Activated CD4-positive, alpha-beta T cell treated with anti-CD3 and anti-CD28 coated beads for 4 hours (primary cell): ENCODE measurements around the gene SLC1A3.

Experiments used
- DNase-seq, 2 donors: peaks; one replicate each; pipeline ENCODE4 v3.0.0-alpha.2; 2020

SLC1A3 gene

DNA sequence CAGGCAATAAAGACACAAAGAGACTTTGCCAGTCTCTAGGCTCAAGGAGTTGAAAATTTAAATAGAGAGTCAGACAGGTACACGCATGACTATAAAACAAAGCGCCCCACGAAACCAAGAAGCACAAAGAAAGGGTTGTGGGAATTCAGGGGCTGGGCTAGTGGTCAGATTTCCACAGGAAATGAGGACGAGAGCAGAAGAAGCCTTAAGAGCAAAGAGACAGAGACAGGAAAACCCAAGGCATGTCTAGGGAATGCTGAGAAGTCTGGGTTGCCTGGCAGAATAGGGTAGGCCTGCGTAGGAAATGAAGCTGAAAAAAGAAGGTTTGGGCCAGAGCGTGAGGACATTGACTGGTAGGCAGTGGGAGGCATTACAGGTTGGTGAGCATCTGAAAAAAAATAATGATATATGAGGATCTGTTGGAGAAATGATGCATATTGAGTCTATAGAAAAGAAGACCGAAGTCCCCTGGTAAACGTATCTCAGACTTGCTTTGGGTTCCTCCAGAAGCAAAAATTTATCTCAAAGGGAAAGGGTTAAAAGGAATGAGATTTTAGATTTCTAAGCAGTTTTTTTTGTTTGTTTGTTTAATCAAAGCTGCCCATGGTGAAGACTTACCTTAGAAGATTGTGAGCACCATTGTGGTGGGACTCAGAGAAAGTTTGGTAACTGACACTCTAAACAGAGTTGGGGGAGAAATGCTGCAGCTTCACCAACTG is 51.8 kb downstream of the SLC1A3 start:
- DNase-seq: no peak

DNA sequence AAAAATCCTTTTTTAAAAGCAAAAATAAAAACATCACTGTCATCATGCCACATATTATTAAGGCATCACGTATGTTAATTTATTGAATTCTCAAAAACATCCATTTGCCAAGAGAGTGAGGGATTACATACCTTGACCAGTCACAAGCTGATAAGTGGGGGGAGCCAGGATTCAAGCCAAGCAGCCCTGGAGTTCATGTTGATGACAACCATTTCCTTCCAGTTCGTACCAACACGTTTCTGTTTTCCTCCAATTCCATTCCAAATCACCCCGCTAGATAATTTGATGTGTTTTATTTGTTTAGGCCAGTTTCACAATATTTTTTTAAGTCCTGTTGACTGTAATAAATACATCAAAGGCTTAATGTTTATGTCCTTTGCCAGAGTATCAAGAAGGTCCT is 53.0 kb downstream of the SLC1A3 start:
- no peak for DNase-seq

DNA sequence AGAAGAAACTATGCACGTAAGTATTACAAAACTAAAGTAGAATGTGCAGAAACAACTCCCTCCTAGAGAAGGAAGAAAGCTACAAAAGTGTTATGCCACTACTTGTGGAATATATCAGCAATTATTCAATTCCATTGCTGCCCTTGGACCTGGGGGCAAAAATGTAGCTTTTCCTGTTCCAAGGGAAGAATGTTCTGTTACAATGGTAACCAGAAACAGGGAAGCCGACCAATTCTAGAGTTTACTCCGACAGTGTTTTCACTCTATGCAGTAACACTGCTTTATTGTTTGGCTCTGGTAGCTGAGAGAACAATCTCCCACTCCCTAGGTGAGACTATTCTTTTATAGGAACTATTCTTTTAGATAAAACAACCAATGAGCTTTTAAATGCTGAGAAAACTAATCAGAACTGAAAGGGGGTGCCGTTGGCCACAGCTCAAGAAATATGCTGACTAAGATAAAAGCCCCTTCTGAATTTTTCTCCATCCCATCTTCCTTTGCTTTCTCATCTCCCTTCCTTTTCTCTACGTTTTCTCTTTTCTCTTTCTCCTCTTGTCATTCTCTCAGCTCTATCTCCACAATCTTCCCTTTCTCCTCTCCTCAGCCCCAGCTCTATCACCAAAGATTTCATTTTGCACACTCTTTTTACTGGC is 54.1 kb downstream of the SLC1A3 start:
- no peak for DNase-seq

DNA sequence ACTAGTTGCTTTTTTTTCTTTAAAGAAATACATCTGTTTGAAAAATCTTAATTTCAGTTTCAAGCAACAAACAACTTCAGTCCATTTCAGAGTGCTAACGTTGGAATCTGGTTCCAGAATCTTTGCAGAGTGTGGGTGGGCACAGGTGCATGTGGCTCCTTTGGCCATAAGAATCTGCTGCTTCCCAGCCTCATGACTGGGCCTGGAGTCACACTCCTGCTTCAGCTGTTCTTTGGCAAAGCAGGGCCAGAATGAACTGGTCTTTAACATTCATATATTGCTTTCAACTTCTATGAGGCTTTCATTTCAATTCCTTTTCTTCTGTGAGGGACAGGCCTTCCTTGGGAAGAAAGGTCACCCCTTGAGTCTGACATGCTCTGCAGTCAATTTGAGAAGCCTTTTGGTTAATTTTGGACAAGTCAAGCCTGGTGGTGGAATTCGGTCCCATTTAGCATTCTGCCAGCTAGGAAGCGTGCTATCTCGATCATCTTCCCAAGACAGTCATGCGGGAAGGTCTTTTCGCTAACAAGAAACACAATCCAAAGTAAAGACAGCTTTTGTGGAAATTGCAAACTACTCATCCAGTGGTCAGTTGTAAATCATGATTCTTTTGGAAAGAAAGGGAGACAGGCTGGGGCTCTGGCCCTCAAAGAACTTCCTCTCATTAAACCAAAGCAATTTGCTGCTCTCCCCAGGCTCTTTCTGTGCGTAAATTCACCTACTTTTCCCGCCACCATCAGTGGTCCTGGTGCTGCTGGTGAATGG is 55.2 kb downstream of the SLC1A3 start:
- DNase-seq: no peak

DNA sequence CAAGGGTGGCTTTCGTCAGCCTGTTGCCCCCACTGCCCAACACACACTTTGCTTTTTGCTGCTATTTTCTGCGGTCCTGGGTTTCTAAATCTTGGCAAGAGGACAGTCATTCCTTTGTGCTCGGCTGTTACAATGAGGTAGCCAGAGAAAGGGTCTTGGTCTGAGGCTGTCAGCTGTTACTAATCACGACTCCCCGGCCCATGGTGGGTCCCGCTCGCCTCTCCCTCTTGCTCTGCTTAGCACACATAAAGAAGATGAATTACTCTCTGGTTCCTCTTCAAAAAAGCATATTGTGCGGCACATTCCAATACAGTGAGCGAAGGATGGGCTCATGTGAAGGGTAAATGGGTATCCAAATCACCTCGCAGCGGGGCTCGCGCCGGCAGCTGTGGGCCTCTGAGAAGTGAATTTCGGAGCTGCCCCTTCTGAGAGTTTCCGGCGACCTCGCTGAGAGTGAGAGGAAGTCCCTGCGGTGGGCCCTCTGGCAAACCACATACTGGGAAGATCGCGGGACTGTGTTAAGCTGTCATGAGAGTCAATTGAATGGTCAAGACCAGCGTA is 56.0 kb downstream of the SLC1A3 start:
- DNase-seq: no peak

DNA sequence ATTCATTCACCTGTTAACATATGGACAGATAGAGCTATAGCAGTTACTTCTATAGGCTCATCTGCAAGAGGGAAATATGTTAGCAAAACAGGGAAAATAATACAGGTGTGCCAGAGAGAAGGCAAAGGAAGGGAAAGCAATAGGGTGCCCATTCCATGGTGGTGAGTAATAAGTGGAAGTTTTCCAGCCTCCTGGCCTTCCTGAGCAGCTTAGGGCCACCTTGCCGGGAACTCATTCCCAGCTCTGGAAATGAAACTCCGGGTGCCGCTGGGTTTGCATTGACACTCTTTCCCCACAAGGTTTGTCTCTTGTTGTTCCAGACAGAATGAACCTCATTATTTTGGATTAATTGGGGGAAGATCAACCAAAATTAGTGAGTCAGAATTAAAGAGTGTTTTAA is 58.4 kb downstream of the SLC1A3 start:
- no peak for DNase-seq

DNA sequence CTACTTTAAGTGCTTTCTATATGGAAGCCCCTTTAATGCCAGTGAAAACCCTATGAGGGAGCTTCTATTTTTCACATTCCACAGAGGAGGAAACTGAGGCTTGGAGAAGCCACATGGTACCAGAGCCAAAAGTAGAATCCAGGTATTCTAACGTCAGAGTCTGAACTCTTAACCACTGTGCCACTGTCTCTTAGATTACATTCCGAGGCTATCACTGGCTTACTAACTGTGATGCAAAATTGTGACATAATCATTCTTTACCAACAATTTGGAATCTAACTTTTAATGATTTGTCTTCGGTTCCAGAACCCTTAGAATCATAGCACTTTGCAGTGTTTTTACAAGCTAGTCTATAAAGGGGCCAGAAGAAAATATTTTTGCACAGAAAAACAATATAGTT is 59.2 kb downstream of the SLC1A3 start:
- DNase-seq: no peak

DNA sequence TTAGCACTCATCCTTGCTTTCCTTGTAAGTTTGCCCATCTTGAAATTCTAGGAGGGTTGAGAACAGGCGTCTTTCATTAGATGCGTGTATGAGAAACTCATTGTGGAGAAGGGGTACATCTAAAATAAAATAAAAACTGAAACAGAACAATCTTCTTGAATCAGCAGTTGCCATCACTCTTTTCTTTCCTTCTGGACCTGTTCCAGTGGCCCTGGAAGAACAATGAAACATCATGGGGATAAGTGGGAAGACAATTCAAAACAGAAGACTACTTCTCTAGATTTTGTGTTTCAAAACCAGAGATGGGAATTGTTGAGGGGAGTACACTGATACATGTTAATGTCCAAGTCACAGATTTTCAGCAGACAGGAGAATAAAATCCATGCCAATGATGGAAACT is 59.9 kb downstream of the SLC1A3 start:
- DNase-seq: no peak

DNA sequence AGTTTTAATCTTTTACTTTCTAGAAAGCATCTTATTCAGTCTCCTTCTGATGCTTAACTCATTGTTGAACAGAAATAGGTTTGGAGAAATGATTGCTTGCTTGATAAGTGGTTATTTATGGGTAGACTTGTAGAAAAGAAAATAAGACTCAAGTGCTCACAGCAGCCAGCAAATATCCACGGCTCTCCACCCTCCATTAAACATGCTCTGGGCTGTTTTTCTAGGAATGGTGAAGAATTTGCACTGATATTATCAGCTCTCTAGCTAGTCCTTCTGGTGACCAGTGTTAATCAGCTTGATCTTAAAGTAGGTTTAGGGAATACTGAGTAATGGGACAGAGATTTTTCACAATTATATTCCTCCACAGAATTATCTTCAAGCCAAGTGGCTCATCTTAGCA is 60.6 kb downstream of the SLC1A3 start:
- DNase-seq: no peak

DNA sequence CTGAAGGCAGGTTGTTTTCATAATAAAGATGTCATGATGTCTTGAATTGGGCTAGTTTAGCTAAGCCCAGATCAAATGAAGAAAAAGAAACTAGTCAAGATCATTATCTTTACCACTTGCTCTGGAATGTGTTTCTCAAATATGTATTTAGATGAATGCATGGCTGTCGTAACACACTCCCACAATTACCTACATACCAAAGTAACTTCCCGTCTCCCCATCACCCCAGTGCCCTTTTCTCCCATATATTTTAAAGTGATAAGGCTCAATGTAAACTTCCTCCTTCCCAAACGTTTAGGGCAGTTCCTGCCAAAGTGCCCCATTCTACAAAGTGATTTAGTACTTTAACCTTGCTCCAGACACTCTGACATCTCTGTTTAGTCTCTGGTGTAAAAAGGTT is 61.4 kb downstream of the SLC1A3 start:
- DNase-seq: no peak

DNA sequence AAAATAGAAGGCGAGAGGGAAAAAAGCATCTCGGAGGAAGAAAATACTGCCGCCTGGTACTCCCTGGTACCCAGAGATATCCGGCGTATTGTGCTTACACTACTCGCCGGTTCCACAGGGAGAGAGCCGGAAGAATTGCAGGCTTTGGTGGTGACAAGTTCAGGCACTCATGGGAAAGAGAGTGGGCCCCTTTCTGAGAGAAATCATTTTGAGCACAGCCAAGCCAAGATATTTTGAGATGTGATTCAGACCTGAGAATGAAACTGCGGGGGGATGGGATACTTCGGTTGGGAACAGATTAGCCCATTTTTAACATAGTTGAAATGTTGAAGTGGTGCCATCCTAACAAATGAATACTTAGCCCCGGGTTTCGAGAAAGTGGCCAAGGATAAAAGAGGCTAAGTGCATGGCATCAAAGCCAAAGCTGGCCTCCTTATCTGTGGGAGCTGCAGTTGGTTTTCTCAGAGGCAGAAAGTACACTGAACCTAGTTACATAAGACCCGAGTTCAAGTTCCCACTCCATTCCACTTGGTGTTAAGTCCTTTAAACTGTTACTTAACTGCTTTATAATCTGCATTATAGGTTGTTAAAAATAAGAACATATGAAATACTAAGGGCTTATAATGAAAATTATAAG is 62.7 kb downstream of the SLC1A3 start:
- DNase-seq: no peak

DNA sequence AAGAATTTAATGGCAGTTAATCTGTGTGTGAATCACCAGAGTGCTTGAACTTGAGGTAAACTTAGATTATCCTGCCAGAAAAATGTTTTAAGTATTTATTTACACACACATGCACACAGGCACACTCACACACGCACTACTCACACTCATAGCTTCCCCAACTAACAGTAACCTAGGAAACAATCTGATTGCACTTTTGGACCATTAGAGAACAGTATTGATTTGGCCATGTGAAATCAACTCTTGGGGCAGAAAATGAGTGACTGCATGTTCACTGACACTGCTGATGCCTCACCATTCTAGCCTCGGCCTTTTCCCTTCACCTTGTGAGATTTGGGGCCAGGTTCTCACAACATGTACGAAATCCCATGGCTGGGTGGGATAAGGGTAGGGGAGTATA is 64.1 kb downstream of the SLC1A3 start:
- DNase-seq: no peak

DNA sequence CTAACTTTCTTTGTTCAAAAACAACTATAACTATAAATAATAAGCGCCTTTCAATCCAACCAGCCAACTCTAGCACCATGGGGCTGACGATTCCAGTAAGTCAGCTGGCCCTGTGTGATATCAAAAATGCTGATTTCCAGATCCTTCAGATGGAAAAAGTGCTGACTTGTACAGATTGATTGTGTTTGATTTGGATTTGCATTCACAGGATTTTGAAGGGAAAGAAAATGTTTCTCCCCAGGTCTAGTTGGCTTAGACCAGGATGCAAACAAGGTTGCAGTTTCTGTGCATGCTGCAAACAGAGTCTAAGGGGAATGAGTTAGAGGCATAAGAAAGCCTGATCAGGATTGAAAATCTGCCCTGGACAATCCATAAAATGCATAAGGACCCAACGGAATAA is 68.9 kb downstream of the SLC1A3 start:
- DNase-seq: no peak

DNA sequence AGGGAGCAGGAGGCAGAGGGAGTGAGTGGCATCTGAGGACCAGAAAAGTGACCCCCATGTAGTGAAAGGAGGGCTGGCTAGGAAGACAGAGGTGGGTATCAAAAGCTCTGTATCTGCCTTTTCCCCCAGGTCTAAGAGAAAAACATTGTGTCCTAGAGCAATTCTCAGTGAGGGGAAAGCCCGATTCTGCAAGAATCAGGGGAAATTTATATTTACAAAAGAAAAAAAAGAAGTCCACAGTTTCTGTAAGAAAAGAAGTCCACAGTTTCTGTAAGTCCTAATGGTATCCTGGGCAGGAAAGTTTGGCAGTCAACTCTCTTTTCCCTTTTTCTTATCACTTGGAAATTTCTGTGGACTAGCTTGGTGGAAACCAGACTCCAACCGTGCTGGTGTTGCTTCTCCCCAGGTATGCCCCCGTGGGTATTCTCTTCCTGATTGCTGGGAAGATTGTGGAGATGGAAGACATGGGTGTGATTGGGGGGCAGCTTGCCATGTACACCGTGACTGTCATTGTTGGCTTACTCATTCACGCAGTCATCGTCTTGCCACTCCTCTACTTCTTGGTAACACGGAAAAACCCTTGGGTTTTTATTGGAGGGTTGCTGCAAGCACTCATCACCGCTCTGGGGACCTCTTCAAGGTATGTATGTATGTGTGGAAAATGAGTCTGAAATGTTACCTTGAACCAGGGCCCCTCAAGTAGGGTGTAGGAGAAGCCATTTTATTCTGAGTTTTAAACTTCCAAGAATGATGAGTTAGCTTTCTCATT is 73.0 kb downstream of the SLC1A3 start:
- no peak for DNase-seq

DNA sequence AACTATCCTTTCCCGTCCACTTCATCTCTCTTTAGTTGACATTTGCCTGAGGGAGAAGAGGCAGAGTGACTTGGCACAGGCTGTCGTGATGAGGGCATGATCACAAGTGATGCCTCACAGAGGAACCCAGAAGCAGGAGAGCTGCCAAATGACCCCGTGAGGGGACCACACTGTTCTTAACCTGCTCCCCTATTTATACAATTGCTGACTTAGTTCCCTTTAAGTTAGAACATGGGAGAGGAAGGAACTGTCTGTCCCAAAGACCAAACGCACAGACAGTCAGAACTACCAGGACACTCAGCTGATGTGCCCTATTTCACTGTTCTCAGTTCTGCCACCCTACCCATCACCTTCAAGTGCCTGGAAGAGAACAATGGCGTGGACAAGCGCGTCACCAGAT is 73.7 kb downstream of the SLC1A3 start:
- no peak for DNase-seq

DNA sequence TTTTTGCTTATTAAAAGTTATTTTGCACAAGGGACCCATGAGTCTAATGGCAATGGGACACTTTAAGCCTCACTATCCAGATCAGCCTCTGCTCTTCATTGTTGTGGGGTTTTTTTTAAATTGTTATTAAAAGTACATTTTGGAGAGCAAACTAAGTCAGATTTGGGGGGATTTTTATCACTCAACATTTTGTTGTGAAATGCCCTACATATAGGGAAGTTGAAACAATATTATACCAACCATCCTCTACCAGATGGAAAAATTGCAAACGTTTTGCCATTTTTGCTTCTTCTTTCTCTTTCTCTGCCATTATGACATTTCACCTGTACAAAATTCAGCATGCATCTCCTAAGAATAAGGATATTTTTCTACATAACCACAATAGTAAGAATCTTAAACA is 75.3 kb downstream of the SLC1A3 start:
- DNase-seq: no peak

DNA sequence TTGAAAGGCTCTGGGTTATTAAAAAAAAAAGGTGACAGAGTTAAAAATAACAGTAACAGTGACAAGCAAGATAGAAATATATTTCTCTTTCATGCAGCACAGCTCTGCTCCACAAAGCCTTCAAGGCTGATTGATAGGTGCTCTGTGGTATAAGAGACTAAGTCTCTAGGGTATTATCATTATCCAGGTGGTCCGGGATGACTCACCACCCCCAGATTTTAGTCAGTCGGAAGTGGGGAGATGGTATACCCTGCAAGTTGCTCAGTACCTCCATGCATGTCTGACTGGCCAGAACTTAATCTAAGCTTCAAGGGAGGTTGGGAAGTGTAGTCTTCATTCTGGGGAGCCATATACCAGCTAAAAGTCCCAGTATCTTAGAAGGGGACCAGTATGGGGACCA is 76.1 kb downstream of the SLC1A3 start:
- no peak for DNase-seq

DNA sequence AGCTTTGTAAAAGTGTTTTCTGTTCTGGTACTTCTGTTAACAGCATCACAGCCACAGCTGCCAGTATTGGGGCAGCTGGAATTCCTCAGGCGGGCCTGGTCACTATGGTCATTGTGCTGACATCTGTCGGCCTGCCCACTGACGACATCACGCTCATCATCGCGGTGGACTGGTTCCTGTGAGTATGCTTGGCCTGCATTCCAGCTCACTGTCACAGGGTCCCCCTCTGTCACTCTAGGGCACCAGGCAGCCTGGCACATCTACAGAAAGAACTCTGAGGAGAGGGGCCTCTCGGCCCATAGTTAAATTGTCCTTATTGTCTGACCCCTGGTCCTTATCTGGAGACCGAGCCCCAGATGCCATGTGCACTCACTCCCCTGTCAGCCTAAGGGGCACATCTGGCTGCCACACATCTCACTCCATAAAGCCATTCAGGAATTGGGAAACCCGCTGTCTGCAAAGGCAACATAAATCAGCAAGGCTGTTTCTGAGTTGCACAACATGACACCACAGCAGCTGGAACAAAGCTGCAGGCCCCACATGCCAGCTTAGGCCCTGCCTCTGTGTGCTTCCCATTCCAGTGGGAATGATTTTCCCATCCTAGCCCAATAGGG is 77.5 kb downstream of the SLC1A3 start:
- no peak for DNase-seq

DNA sequence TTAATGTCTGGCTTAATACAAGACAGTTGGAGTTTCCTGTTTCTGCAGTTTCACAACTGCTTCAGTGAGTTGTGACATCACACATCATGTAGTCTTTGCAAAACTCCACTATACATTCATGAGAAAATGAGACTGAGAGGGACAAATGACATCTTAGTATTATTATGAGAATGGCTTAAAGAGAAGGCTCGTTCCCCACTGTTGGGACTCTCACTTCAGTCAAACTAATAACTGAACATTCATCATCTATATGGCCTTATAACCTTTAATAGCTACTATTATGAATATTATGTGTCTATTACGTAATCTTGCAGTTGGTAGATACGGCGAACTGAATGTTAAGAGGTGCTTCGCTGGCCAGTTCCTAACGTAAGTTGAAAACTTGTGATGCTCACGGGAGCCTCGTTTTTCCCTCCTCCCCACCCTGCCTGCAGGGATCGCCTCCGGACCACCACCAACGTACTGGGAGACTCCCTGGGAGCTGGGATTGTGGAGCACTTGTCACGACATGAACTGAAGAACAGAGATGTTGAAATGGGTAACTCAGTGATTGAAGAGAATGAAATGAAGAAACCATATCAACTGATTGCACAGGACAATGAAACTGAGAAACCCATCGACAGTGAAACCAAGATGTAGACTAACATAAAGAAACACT is 79.4 kb downstream of the SLC1A3 start:
- no peak for DNase-seq

DNA sequence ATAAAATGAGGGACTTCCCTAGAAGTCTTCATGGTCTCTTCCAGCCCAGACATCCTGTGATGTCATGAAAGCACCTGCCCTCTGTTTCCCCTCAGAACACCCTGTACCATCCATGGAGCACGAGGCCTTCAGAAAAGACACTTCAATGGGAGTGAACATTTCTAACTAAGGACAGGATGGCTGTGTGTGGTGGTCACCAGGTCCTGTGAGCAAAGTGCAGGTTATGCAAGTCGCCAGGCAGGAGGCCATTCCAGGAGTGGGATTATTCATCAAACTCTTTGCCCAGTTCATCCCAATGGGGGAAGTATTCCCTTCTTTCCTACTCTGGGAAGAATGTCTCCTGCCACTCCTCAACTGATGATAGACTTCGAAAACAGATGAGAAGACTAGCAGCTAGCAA is 80.5 kb downstream of the SLC1A3 start:
- DNase-seq: no peak

DNA sequence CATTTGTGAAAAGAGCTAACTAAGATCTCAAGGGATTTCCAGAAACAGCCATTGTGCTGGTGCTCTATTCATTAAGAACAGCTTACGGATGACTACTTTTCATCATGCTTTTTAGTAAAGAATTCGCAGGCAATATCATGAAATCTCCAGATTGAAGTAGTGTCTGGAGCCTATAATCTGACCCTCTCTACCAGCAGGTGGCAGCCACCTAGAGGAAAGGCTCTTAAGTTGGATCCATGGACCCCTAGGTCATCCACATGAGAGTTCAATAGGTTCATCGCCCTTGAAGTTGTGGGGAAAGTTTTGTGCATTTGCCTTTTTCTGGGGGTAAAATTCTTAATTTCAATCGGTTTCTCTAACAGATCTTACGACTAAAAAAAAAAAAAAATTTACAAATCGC is 82.3 kb downstream of the SLC1A3 start:
- DNase-seq: no peak

DNA sequence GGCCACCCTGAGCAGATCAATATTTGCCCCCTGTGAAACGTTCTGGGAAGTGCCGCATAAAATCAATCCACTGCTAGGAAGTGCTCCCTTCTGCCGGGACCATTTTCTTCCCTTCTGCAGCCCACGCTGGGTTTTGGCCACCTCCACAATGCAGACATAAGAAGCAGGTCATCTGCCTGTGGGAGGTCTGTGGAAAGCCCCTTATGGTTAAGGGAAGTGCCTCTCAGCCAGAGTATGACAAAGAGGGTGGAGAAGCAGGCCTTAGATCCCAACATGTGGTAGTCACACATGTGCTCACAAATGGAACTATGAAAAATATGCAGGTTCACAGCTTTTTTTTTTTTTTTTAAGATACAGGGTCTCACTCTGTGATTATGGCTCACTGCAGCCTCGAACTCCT is 82.8 kb downstream of the SLC1A3 start:
- no peak for DNase-seq
